Mesenchymal stem cell (in vitro differentiated cells and primary cell): Measurements from ENCODE around the gene FUT7.

Experiments used
- DNase-seq: peaks from one replicate; pipeline ENCODE4 v3.0.0-alpha.2; 2013
- H2AFZ ChIP-seq: one replicate; pipeline ENCODE4 v1.6.1; 2013; ENCODE audit warnings: low read depth, mild to moderate bottlenecking, control low read depth, inconsistent platforms, low read length, moderate library complexity
- H2AK5ac ChIP-seq: 2 replicates; pipeline ENCODE4 v1.6.1; 2013; ENCODE audit warnings: low read length, moderate library complexity, mild to moderate bottlenecking, inconsistent platforms; ENCODE audit not compliant: severe bottlenecking
- H2BK120ac ChIP-seq: one replicate; pipeline ENCODE4 v1.6.1; 2013; ENCODE audit warnings: low read depth, mild to moderate bottlenecking, inconsistent platforms, low read length, moderate library complexity
- H2BK12ac ChIP-seq, 2 experiments: one replicate each; pipeline ENCODE4 v1.6.1; 2013; ENCODE audit warnings: inconsistent platforms in 2 of 2, low read length in 2 of 2, mild to moderate bottlenecking in 2 of 2, moderate library complexity in 2 of 2, control low read depth in 1 of 2
- H2BK15ac ChIP-seq: one replicate; pipeline ENCODE4 v1.6.1; 2013; ENCODE audit warnings: mild to moderate bottlenecking, low read depth, inconsistent platforms; ENCODE audit not compliant: poor library complexity, severe bottlenecking
- H2BK5ac ChIP-seq: 2 replicates; pipeline ENCODE4 v1.6.1; 2013; ENCODE audit warnings: low read depth, mild to moderate bottlenecking, low read length, control low read depth, inconsistent platforms; ENCODE audit not compliant: poor library complexity, severe bottlenecking
- H3K14ac ChIP-seq, 2 experiments: one replicate each; pipeline ENCODE4 v1.6.1; 2013; ENCODE audit warnings: inconsistent platforms in 2 of 2, low read length in 2 of 2, control low read depth in 1 of 2, mild to moderate bottlenecking in 1 of 2, moderate library complexity in 1 of 2
- H3K18ac ChIP-seq, 2 experiments: one replicate each; pipeline ENCODE4 v1.6.1; 2013; ENCODE audit warnings: inconsistent platforms in 2 of 2, low read length in 2 of 2, control low read depth in 1 of 2, low read depth in 1 of 2, mild to moderate bottlenecking in 1 of 2
- H3K23ac ChIP-seq, 2 experiments: one replicate each; pipeline ENCODE4 v1.6.1; 2013; ENCODE audit warnings: inconsistent platforms in 2 of 2, low read length in 2 of 2, mild to moderate bottlenecking in 2 of 2, moderate library complexity in 2 of 2, control low read depth in 1 of 2
- H3K27ac ChIP-seq: 2 replicates; pipeline ENCODE4 v1.5.1; 2013; ENCODE audit warnings: mild to moderate bottlenecking, moderate library complexity, low read length, control low read depth, inconsistent platforms; ENCODE audit not compliant: poor library complexity, severe bottlenecking
- H3K27me3 ChIP-seq, 2 experiments: 2 replicates each; pipeline versions ENCODE4 v1.6.1 to v1.7.0; 2013; ENCODE audit warnings: low read length in 2 of 2, mild to moderate bottlenecking in 2 of 2, moderate library complexity in 2 of 2, control low read depth in 1 of 2, inconsistent platforms in 1 of 2; ENCODE audit not compliant: control insufficient read depth in 1 of 2, insufficient read depth in 1 of 2
- H3K36me3 ChIP-seq, 2 experiments: 2 replicates each; pipeline versions ENCODE4 v1.6.1 to v1.7.0; 2013; ENCODE audit warnings: low read length in 2 of 2, control low read depth in 1 of 2, inconsistent platforms in 1 of 2, low read depth in 1 of 2, mild to moderate bottlenecking in 1 of 2; ENCODE audit not compliant: insufficient read depth in 2 of 2, control insufficient read depth in 1 of 2
- H3K4ac ChIP-seq, 2 experiments: one replicate each; pipeline ENCODE4 v1.6.1; 2013; ENCODE audit warnings: inconsistent platforms in 2 of 2, low read length in 2 of 2, mild to moderate bottlenecking in 2 of 2, moderate library complexity in 2 of 2, control low read depth in 1 of 2, low read depth in 1 of 2
- H3K4me1 ChIP-seq: 2 replicates; pipeline ENCODE4 v1.6.1; 2013; ENCODE audit warnings: low read depth, low read length, control low read depth; ENCODE audit not compliant: control insufficient read depth, insufficient read depth
- H3K4me2 ChIP-seq: 2 replicates; pipeline ENCODE4 v1.6.1; 2013; ENCODE audit warnings: low read length, mild to moderate bottlenecking, inconsistent platforms; ENCODE audit not compliant: poor library complexity, severe bottlenecking
- H3K4me3 ChIP-seq, 2 experiments: 2 replicates each; pipeline versions ENCODE4 v1.5.1 to v1.7.0; 2013; ENCODE audit warnings: low read length in 2 of 2, mild to moderate bottlenecking in 2 of 2, control low read depth in 1 of 2, low read depth in 1 of 2; ENCODE audit not compliant: insufficient read depth in 1 of 2
- H3K79me1 ChIP-seq: replicated peaks from 2 replicates; pipeline ENCODE4 v1.6.1; 2013; ENCODE audit warnings: mild to moderate bottlenecking, control low read depth, low read length, inconsistent platforms; ENCODE audit not compliant: poor library complexity, severe bottlenecking
- H3K9ac ChIP-seq: 2 replicates; pipeline ENCODE4 v1.7.0; 2013; ENCODE audit warnings: mild to moderate bottlenecking, low read length, moderate library complexity
- H3K9me3 ChIP-seq: 2 replicates; pipeline ENCODE4 v1.7.0; 2013; ENCODE audit warnings: mild to moderate bottlenecking, low read length; ENCODE audit not compliant: control insufficient read depth
- H4K8ac ChIP-seq: one replicate; pipeline ENCODE4 v1.6.1; 2013; ENCODE audit warnings: inconsistent platforms, mild to moderate bottlenecking, low read length, moderate library complexity
- H4K91ac ChIP-seq: one replicate; pipeline ENCODE4 v1.6.1; 2013; ENCODE audit warnings: mild to moderate bottlenecking, low read length, inconsistent platforms
- WGBS: methylation state at CpG from one replicate; pipeline ENCODE4 v1.1.7; 2013; ENCODE audit warnings: mixed read lengths; 5-methylcytosine and 5-hydroxymethylcytosine counted together

Gene FUT7

GRCh38 chr9:137018761-137019559 is 12.9 kb downstream of the FUT7 start:
- no peak overlapping the region for H3K4ac ChIP-seq
- H3K4me2 ChIP-seq = no peak overlapping the region
- H3K4me3 ChIP-seq = no peak overlapping the region
- no peak overlapping the region for H2BK12ac ChIP-seq
- H2AK5ac ChIP-seq = no peak overlapping the region
- no peak overlapping the region for H2AFZ ChIP-seq
- H3K23ac ChIP-seq = no peak overlapping the region
- H3K9ac ChIP-seq = no peak overlapping the region
- H4K91ac ChIP-seq = no peak overlapping the region
- H3K79me1 ChIP-seq = no peaks in the 10 kb centered on the region
- H3K4me1 ChIP-seq = peaks cover 14% of the 10 kb centered on the region
- no peak overlapping the region for H2BK120ac ChIP-seq
- H2BK5ac ChIP-seq = no peak overlapping the region
- H3K27me3 ChIP-seq = no peaks in the 10 kb centered on the region
- no peak overlapping the region for H3K27ac ChIP-seq
- no peaks in the 10 kb centered on the region for H3K9me3 ChIP-seq
- DNase-seq = no peak
- no peak overlapping the region for H3K14ac ChIP-seq
- H4K8ac ChIP-seq = no peak overlapping the region
- WGBS = 92% methylated on average over 36 of the region's 36 CpGs
- H3K36me3 ChIP-seq = peaks cover 12 to 64% of the 10 kb centered on the region in 2 experiments
- no peak overlapping the region for H2BK15ac ChIP-seq
- no peak overlapping the region for H3K18ac ChIP-seq

DNA sequence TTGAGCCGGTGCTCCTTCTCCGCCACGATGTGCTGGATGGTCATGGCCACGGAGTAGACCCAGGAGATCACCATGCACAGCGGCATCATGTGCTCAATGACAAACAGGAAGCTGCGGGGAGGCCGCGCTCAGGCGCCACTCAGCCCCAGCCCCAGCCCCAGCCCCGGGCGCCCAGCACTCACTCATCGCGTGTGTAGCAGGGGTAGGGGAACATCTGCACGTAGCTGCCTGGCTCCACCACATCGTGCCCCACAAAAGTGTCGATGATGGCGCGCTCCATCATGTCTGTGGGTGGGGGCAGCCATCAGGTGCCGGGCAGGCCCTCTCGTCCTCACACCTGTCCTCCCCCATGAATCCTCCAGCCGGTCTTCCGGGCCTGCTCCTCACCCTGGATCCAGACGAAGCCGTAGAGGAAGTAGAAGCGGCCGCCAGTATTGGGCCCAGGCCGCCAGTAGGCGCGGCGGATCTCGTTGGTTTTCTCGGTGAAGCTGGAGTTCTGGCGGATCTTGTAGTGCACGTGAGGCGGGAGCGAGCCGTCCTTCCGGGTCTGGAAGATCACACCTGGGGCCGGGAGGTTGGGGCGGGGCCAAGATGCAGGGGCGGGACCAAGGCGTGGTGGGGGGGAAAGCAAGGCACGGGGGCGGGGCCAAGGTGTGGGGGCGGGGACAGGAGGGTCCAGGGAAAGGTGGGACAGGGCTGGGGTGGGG is 13.9 kb downstream of the FUT7 start:
- no peak overlapping the region for H4K8ac ChIP-seq
- no peak overlapping the region for H3K4me3 ChIP-seq
- no peak overlapping the region for H2BK5ac ChIP-seq
- peaks cover 6% of the 10 kb centered on the region for H3K4me1 ChIP-seq
- no peak overlapping the region for H2BK12ac ChIP-seq
- H2BK120ac ChIP-seq = no peak overlapping the region
- no peak overlapping the region for H3K27ac ChIP-seq
- no peak for DNase-seq
- no peak overlapping the region for H2AFZ ChIP-seq
- H3K18ac ChIP-seq = no peak overlapping the region
- H3K27me3 ChIP-seq = no peaks in the 10 kb centered on the region
- no peak overlapping the region for H2BK15ac ChIP-seq
- H3K9me3 ChIP-seq = no peaks in the 10 kb centered on the region
- no peak overlapping the region for H3K9ac ChIP-seq
- H2AK5ac ChIP-seq = no peak overlapping the region
- no peak overlapping the region for H3K4me2 ChIP-seq
- H3K23ac ChIP-seq = no peak overlapping the region
- no peak overlapping the region for H3K14ac ChIP-seq
- no peak overlapping the region for H3K4ac ChIP-seq
- WGBS = 92% methylated on average over 41 of the region's 45 CpGs
- H3K36me3 ChIP-seq = peaks cover 12 to 74% of the 10 kb centered on the region in 2 experiments
- no peak overlapping the region for H4K91ac ChIP-seq
- H3K79me1 ChIP-seq = no peaks in the 10 kb centered on the region

GRCh38 chr9:137017071-137017470 is 14.8 kb downstream of the FUT7 start:
- Histone ChIP-seq H3K4ac (no peak overlapping the region), H2AFZ (no peak overlapping the region), H2BK12ac (no peak overlapping the region), H3K27ac (no peak overlapping the region), H3K79me1 (no peaks in the 10 kb centered on the region), H4K8ac (no peak overlapping the region), H3K4me3 (no peak overlapping the region), H3K4me2 (no peak overlapping the region), H2AK5ac (no peak overlapping the region), H4K91ac (peak overlapping the region; percentile 8), H3K14ac (no peak overlapping the region), H2BK120ac (no peak overlapping the region), H2BK5ac (no peak overlapping the region), H3K9me3 (no peaks in the 10 kb centered on the region), H3K4me1 (peaks cover 7% of the 10 kb centered on the region), H3K9ac (no peak overlapping the region), H3K36me3 (peaks cover 18 to 76% of the 10 kb centered on the region in 2 experiments), H3K18ac (no peak overlapping the region), H3K23ac (no peak overlapping the region), H3K27me3 (no peaks in the 10 kb centered on the region), H2BK15ac (no peak overlapping the region)
- WGBS = 96% methylated on average over 28 of the region's 28 CpGs
- no peak for DNase-seq

DNA sequence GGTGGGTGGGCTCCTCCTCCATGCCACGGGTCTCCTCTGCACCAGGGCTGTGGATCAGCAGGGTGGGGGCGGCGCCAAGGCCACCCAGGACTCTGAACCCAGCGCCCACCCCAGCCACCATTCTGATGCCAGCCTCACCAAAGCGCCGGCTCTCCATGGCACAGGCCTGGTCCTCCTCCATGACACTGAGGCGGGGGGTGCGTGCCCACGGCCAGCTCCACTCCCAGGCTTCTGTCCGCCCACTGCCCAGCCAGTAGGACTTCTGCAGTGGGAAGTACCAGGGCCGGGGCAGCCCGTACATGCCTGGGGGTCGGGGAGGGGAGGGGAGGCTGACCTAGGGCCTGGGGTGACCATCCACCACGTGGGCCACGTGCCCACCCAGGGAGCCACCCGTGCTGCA is 15.5 kb downstream of the FUT7 start:
- H3K4me2 ChIP-seq = no peak overlapping the region
- no peak overlapping the region for H3K14ac ChIP-seq
- peaks cover 7% of the 10 kb centered on the region for H3K4me1 ChIP-seq
- H2BK12ac ChIP-seq = no peak overlapping the region
- no peaks in the 10 kb centered on the region for H3K27me3 ChIP-seq
- H2AK5ac ChIP-seq = no peak overlapping the region
- H3K23ac ChIP-seq = no peak overlapping the region
- H4K91ac ChIP-seq = no peak overlapping the region
- no peak overlapping the region for H3K4me3 ChIP-seq
- no peak overlapping the region for H2AFZ ChIP-seq
- H3K27ac ChIP-seq = no peak overlapping the region
- H2BK120ac ChIP-seq = no peak overlapping the region
- H2BK15ac ChIP-seq = no peak overlapping the region
- no peaks in the 10 kb centered on the region for H3K9me3 ChIP-seq
- H3K79me1 ChIP-seq = no peaks in the 10 kb centered on the region
- H3K4ac ChIP-seq = no peak overlapping the region
- no peak overlapping the region for H4K8ac ChIP-seq
- no peak overlapping the region for H3K18ac ChIP-seq
- DNase-seq = no peak
- H3K9ac ChIP-seq = no peak overlapping the region
- 97% methylated on average over 16 of the region's 16 CpGs for WGBS
- H3K36me3 ChIP-seq = peaks cover 18 to 81% of the 10 kb centered on the region in 2 experiments
- no peak overlapping the region for H2BK5ac ChIP-seq
